ENCODE data around the gene POR.
"Not testable (repeated sequence)": the region's sequence is repeated elsewhere in the genome, so short reads cannot be mapped to it uniquely, and the experiment has no call there.

POR gene

DNA sequence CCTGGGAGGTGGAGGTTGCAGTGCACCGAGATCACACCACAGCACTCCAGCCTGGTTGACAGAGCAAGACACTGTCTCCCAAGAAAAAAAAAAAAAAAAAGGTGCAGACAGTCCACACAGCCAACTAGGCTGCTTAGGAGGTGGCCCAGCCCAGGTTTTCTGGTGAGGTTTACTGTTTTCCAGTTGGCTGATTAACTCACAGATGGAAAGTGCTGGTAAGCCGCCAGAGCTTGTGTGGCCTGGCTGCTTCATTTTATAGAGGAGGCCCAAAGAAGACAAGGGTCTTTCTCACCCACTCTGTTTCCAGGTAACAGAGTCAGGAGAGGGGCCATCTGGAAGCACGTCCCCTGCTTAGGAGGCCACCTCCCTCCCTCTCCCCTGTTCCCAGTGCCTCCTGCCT, 29.9 kb upstream of the POR start:
- DNase-seq: no peak

DNA sequence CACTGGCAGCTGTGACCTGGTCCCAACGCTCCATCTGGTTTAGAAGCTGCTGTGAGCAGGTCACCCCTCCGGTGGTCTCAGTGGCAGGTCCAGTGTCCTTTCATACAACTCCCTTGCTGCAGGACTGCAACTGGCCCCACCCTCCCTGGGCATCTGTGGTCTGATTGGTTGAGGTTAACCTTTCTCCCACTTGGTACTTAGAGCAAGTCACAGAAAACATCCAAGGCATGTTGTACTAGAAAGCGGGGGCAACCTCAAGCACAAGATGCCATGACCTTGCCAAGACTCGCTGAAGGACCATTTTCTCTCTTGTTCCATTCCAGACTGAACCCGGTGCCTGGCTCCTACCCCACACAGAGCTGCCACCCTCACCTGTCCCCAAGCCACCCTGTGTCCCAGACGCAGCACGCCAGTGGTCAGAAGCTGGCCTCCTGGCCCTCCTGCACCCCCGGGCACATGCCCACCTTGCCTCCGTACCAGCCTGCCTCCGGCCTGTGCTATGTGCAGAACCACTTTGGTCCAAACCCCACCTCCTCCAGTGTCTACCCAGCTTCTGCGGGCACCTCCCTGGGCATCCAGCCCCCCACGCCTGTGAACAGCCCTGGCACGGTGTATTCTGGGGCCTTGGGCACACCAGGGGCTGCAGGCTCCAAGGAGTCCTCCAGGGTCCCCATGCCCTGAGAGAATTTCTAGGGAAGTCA, 27.1 kb upstream of the POR start:
- no peak for DNase-seq

- DNase-seq: no peak
Measured at GRCh38 chr7:75888464-75889222, 26.3 kb upstream of the POR start.

GRCh38 chr7:75889223-75889825, 25.6 kb upstream of the POR start:
- DNase-seq: no peak

GRCh38 chr7:75889826-75890225, 25.1 kb upstream of the POR start:
- peak; percentile 46 for DNase-seq

GRCh38 chr7:75891237-75891636, 23.7 kb upstream of the POR start:
- not testable (repeated sequence) for DNase-seq

DNA sequence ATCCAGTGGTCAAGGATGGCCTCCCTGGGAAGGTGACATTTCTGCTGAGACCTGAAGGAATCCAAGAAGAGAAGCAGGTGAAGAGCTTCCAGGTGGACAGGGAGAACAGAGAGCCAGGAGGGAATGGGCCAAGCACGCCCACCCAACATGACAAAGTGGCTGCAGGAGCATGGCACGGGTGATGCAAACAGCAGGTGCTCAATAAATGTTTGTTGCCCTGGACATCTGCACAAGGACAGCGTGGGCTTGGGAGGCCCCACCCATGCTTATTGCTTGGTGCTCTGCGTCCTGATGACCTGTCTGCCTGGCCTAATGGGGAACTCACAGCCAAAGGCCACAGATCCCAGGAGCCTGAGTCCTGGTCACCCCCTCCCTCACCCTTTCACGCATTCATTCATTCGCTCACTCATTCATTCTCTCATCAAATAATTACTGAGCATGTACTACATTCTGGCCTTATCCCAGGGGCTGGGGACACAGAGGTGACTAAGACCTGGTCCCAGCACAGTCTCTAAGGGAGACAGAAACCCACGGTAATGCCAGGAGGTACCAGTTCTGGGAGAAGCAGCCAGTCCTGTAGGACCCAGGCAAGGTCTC, 23.0 kb upstream of the POR start:
- DNase-seq: no peak

GRCh38 chr7:75892634-75893272, 22.2 kb upstream of the POR start:
- DNase-seq: no peak

DNA sequence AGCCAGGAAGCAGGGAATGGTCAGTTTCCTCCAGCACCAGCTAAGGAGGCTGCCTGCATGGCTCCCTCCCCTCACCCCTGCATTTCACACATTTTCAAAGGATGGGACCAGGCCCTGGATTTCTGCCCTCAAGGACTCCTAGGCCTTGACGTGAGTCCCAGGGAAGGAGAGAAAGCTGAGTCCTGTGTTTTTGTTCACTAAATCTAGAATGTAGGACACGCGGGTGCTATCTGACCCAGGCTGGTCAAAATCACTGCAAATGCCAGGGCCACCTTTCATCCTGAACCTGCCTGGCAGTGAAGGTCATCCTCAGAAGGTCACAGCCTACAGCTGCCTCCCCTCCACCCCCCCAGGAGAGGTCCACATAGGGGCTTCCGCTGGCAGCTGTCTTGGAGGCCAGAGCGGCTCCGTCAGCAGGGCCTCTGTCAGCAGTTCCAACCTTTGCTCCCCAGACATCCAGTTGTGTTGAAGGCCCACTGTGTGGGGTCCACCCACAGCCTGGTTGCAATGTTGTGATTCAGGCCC, 18.1 kb upstream of the POR start:
- no peak for DNase-seq

- DNase-seq: no peak
Measured at GRCh38 chr7:75900617-75901315, 14.2 kb upstream of the POR start.

- DNase-seq: peak; percentile 64
Measured at GRCh38 chr7:75905785-75906604, 9.0 kb upstream of the POR start.

GRCh38 chr7:75906991-75907667, 7.8 kb upstream of the POR start:
- no peak for DNase-seq

DNA sequence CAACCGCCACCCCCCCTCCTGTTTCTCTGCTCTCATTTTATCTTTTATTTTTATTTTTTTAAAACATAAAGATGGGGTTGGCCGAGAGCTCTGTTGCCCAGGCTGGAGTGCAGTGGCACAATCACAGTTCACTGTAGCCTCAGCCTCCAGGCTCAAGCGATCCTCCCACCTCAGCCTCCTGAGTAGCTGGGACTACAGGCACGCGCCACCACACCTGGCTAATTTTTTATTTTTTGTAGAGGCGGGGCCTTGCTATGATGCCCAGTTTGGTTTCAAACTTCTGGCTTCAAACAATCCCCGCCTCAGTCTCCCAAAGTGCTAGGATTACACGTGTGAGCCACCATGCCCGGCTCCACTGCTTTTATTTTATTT, 7.3 kb upstream of the POR start:
- not testable (repeated sequence) for DNase-seq

DNA sequence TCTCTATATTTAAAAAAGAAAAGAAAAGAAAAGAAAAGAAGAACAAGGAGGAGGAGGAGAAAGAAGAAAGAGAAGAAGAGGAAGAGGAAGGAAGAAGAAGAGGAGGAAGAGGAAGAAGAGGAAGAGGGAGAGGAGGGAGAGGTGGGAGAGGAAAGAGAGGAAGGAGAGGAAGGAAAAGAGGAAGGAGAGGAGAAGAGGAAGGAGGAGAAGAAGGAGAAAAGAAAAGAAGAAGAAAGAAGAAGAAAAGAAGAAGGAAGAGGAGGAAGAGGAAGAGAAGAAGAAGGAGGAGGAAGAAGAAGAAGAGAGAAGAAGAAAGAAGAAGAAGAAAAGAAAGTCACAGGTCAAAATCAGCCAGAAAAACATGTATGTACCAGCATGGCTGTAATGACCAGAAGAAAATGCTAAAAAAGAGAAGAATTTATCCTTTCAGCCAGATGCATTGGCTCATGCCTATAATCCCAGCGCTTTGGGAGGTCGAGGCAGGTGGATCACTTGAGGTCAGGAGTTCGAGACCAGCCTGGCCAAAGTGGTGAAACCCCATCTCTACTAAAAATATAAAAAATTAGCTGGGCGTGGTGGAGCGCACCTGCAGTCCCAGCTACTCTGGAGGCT, 5.3 kb upstream of the POR start:
- no peak for DNase-seq

- not testable (repeated sequence) for DNase-seq
Measured at GRCh38 chr7:75911186-75911585, 3.8 kb upstream of the POR start.

DNA sequence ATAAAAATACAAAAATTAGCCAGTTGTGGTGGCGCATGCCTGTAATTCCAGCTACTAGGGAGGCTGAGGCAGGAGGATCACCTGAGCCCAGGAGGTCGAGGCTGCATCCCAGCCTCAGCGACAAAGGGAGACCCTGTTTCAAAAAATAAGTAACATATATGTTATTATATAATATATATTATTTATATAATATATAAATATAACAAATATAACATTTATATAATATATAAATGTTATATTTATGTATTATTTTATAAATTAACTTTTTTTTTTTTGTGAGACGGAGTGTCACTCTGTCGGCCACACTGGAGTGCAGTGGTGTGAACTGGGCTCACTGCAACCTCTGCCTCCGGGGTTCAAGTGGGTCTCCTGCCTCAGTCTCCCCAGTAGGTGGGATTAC, 1.5 kb upstream of the POR start:
- no peak for DNase-seq

GRCh38 chr7:75914169-75914654, 743 bp upstream of the POR start:
- DNase-seq: no peak

- DNase-seq: peak; percentile 55
Measured at GRCh38 chr7:75915416-75916156, 631 bp downstream of the POR start.

- no peak for DNase-seq
Measured at GRCh38 chr7:75916259-75916658, 1.3 kb downstream of the POR start.

All from NCI-H2227 treated with DMSO at 0.1 percent for 48 hours (cell line).